K562 (cell line): ENCODE data around the gene LYRM1. TPM values are rescaled to one million over a fixed set of nuclear protein-coding genes. Genes with fewer than 3 reads are reported as not detected.
A peak's percentile ranks its signal among the peaks of the same experiment; 100 is the strongest.

Experiments
- ATAC-seq: fragments of 200-7000 bp; cut with Tn5 transposase; 3 replicates; pipeline ENCODE4 v1.9.1; 2020; ENCODE audit warnings: moderate library complexity
- BruUV-seq: library from RNA; stranded (reverse); fragments of 400-500 nt; replicated peaks from 2 replicates; lab custom pipeline; 2021; lab: Mats Ljungman, UMichigan
- CTCF ChIA-PET: fragments of 300-600 bp; formaldehyde crosslinking; extraction: SDS; loops from one replicate; lab custom pipeline; 2021; ENCODE audit warnings: low intra/inter-chr PET ratio; lab: Yijun Ruan, JAX
- POLR2A ChIA-PET: fragments of 300-600, 350-650 bp; sonication (Branson Sonifier 250); formaldehyde crosslinking; extraction: SDS; loops from one replicate; lab custom pipeline; 2021; ENCODE audit warnings: antibody characterized with exemption, inconsistent platforms; lab: Yijun Ruan, JAX
- DNase-seq, 4 experiments: peaks; one replicate each; pipeline versions ENCODE4 v3.0.0 to v3.0.0-alpha.2; 2011 to 2018; ENCODE audit warnings: low spot score in 3 of 4, mixed read lengths in 3 of 4; ENCODE audit errors: extremely low read depth in 1 of 4
- FAIRE-seq: peaks from 2 replicates; lab custom pipeline; 2011; peaks lifted over from hg19 to GRCh38; lab: Jason Lieb, UNC
- H2AFZ ChIP-seq: 2 replicates; pipeline ENCODE4 v1.6.0; 2011; ENCODE audit warnings: low read depth, low read length, control low read depth, inconsistent platforms
- H3K27ac ChIP-seq: fragments of 200-600 bp; 3 replicates; pipeline ENCODE4 v1.8.0; 2011; ENCODE audit warnings: low read depth, mild to moderate bottlenecking, control low read depth, inconsistent platforms, low read length, moderate library complexity, mixed read lengths; ENCODE audit errors: extremely low read depth
- H3K27me3 ChIP-seq, 2 experiments: fragments of 300-600 bp in 1 of 2; 2 replicates in 1 of 2; 3 replicates in 1 of 2; pipeline versions ENCODE4 v1.6.0 to v1.8.0; 2011; ENCODE audit warnings: inconsistent platforms in 2 of 2, low read length in 2 of 2, mild to moderate bottlenecking in 1 of 2, mixed read lengths in 1 of 2, moderate library complexity in 1 of 2; ENCODE audit not compliant: control insufficient read depth in 2 of 2, insufficient read depth in 2 of 2
- H3K36me3 ChIP-seq: fragments of 300-600 bp; 3 replicates; pipeline ENCODE4 v1.8.0; 2011; ENCODE audit warnings: mild to moderate bottlenecking, low read length, inconsistent platforms; ENCODE audit not compliant: control insufficient read depth, insufficient read depth
- H3K4me1 ChIP-seq, 2 experiments: fragments of 200-600 bp in 1 of 2; replicated peaks in 1 of 2; 2 replicates in 1 of 2; 3 replicates in 1 of 2; pipeline versions ENCODE4 v1.5.1 to v1.8.0; 2011; ENCODE audit warnings: inconsistent platforms in 2 of 2, low read length in 2 of 2, mild to moderate bottlenecking in 1 of 2, mixed read lengths in 1 of 2, moderate library complexity in 1 of 2; ENCODE audit not compliant: control insufficient read depth in 2 of 2, insufficient read depth in 2 of 2
- H3K4me2 ChIP-seq: 2 replicates; pipeline ENCODE4 v1.6.1; 2011; ENCODE audit warnings: low read length, control low read depth, inconsistent platforms, mixed read lengths; ENCODE audit not compliant: insufficient read depth
- H3K4me3 ChIP-seq: fragments of 200-600 bp; sonication (generic), shearing (Covaris generic); 2 replicates; pipeline ENCODE4 v1.5.1; 2016; ENCODE audit warnings: control low read depth, inconsistent platforms
- H3K79me2 ChIP-seq: fragments of 200-600 bp; 3 replicates; pipeline ENCODE4 v1.8.0; 2011; ENCODE audit warnings: low read length, inconsistent platforms; ENCODE audit not compliant: control insufficient read depth, insufficient read depth
- H3K9ac ChIP-seq, 2 experiments: 2 replicates each; pipeline versions ENCODE4 v1.6.0 to v1.6.1; 2011; ENCODE audit warnings: low read depth in 2 of 2, low read length in 2 of 2, control low read depth in 1 of 2, inconsistent platforms in 1 of 2, mild to moderate bottlenecking in 1 of 2, mixed read lengths in 1 of 2; ENCODE audit not compliant: insufficient read depth in 1 of 2
- H3K9me1 ChIP-seq: one replicate; pipeline ENCODE4 v1.6.0; 2011; ENCODE audit warnings: inconsistent platforms, mild to moderate bottlenecking, low read length, moderate library complexity; ENCODE audit not compliant: control insufficient read depth, insufficient read depth
- H3K9me3 ChIP-seq: replicated peaks from 2 replicates; pipeline ENCODE4 v1.5.1; 2011; ENCODE audit warnings: low read depth, low read length, inconsistent platforms; ENCODE audit not compliant: control insufficient read depth, insufficient read depth
- H4K20me1 ChIP-seq: replicated peaks from 2 replicates; pipeline ENCODE4 v1.6.1; 2011; ENCODE audit warnings: low read length, inconsistent platforms, mixed read lengths; ENCODE audit not compliant: control insufficient read depth, insufficient read depth
- ATF3 ChIP-seq, 2 experiments: fragments of 450-650 bp in 1 of 2; sonication (generic) in 1 of 2; formaldehyde crosslinking in 1 of 2; IDR thresholded peaks in 1 of 2; conservative IDR thresholded peaks in 1 of 2; 2 replicates each; pipeline versions ENCODE4 v1.6.1 to v1.8.1; 2016 to 2023; ENCODE audit warnings: mild to moderate bottlenecking in 2 of 2, moderate library complexity in 2 of 2, inconsistent platforms in 1 of 2, missing genetic modification reagents in 1 of 2
- BCOR ChIP-seq: fragments of 450-650 bp; IDR thresholded peaks from 2 replicates; pipeline ENCODE4 v1.6.1; 2016
- BRF1 ChIP-seq: IDR thresholded peaks from 3 replicates; pipeline ENCODE4 v1.6.1; 2011; ENCODE audit warnings: borderline replicate concordance, mild to moderate bottlenecking; ENCODE audit not compliant: insufficient read length; ENCODE audit errors: extremely low read depth
- CBFA2T3 ChIP-seq: fragments of 450-650 bp; IDR thresholded peaks from 2 replicates; pipeline ENCODE4 v1.6.1; 2017
- CEBPB ChIP-seq: fragments of 450-650 bp; IDR thresholded peaks from 2 replicates; pipeline ENCODE4 v1.6.1; 2016; ENCODE audit warnings: missing genetic modification characterization, missing compliant biosample characterization
- DMBX1 ChIP-seq: fragments of 250-450 bp; sonication (Bioruptor Pico); IDR thresholded peaks from 2 replicates; pipeline ENCODE4 v1.8.0; 2022; ENCODE audit warnings: inconsistent platforms, mild to moderate bottlenecking, moderate library complexity, borderline replicate concordance
- HDGF ChIP-seq: fragments of 450-650 bp; IDR thresholded peaks from 2 replicates; pipeline ENCODE4 v1.6.1; 2016
- ILF3 ChIP-seq: fragments of 450-650 bp; IDR thresholded peaks from 2 replicates; pipeline ENCODE4 v1.6.1; 2018; ENCODE audit warnings: antibody characterized with exemption, mild to moderate bottlenecking, moderate library complexity, borderline replicate concordance
- MTF1 ChIP-seq: fragments of 250-450 bp; sonication (Bioruptor Pico); IDR thresholded peaks from 2 replicates; pipeline ENCODE4 v1.9.0; 2021; ENCODE audit warnings: moderate library complexity, mild to moderate bottlenecking, inconsistent platforms, borderline replicate concordance
- PCBP1 ChIP-seq: fragments of 200-400 bp; formaldehyde crosslinking; IDR thresholded peaks from 2 replicates; pipeline ENCODE4 v1.6.1; 2018; ENCODE audit warnings: mild to moderate bottlenecking, low read depth, low read length; ENCODE audit not compliant: poor library complexity, severe bottlenecking
- SIN3A ChIP-seq, 2 experiments: fragments of 150-350 bp in 1 of 2; IDR thresholded peaks; 2 replicates each; pipeline ENCODE4 v1.6.1; 2011 to 2016; ENCODE audit warnings: borderline replicate concordance in 2 of 2, low read depth in 2 of 2, low read length in 2 of 2, mild to moderate bottlenecking in 2 of 2, moderate library complexity in 2 of 2; ENCODE audit not compliant: control insufficient read depth in 1 of 2
- TFAP4 ChIP-seq: sonication (generic); formaldehyde crosslinking; IDR thresholded peaks from 2 replicates; pipeline ENCODE4 v1.8.0; 2022; ENCODE audit warnings: missing genetic modification reagents, mild to moderate bottlenecking, moderate library complexity, borderline replicate concordance
- U2AF1 ChIP-seq: fragments of 200-400 bp; formaldehyde crosslinking; optimal IDR thresholded peaks from 2 replicates; pipeline ENCODE3; 2017; ENCODE audit warnings: mild to moderate bottlenecking, low read depth, low read length, moderate library complexity
- ZBTB12 ChIP-seq: fragments of 250-450 bp; sonication (Bioruptor Pico); IDR thresholded peaks from 2 replicates; pipeline ENCODE4 v1.4.0; 2020
- ZBTB49 ChIP-seq: sonication (generic); formaldehyde crosslinking; IDR thresholded peaks from 2 replicates; pipeline ENCODE4 v1.8.0; 2022; ENCODE audit warnings: missing genetic modification reagents, mild to moderate bottlenecking, borderline replicate concordance
- ZNF24 ChIP-seq: fragments of 450-650 bp; IDR thresholded peaks from 2 replicates; pipeline ENCODE4 v1.6.1; 2016
- ZNF696 ChIP-seq: fragments of 250-450 bp; sonication (Bioruptor Pico); conservative IDR thresholded peaks from 2 replicates; pipeline ENCODE4 v1.4.0; 2020; ENCODE audit warnings: mild to moderate bottlenecking, moderate library complexity
- WGBS: fragments of 100-300 bp; shearing (Covaris generic); methylation state at CpG from one replicate; pipeline ENCODE4 v1.1.6; 2016; ENCODE audit warnings: low coverage, mixed read lengths; ENCODE audit not compliant: insufficient coverage; ENCODE audit errors: missing lambda C conversion rate; 5-methylcytosine and 5-hydroxymethylcytosine counted together
- in situ Hi-C: fragments of 300-500 bp; cut with MboI; formaldehyde crosslinking; loops from 4 replicates; pipeline ENCODE4 v1.15.0; 2018; ENCODE audit warnings: inconsistent platforms, mixed read lengths
- intact Hi-C: fragments of 100-400 bp; cut with micrococcal nuclease; formaldehyde crosslinking; loops from 2 replicates; pipeline ENCODE4 v1.14.2; 2022
- polyA plus RNA-seq, 8 experiments: library from polyadenylated mRNA; depleted of rRNA in 4 of 8; stranded (reverse) in 5 of 8; unstranded in 3 of 8; fragments of >200 nt; fragmentation: Nextera tagmentation in 2 of 8; fragmentation: Illumina TruSeq in 1 of 8; extraction: Ambion mirVana in 2 of 8; extraction: Trizol in 1 of 8; gene quantifications; 2 replicates each; pipeline versions ENCODE4 v1.2.1 to v1.2.3, GENCODE V29; 2011 to 2014; ENCODE audit warnings: inconsistent platforms in 1 of 8, missing spikeins in 1 of 8
- total RNA-seq, 7 experiments: library from RNA; depleted of rRNA in 6 of 7; stranded (reverse); fragments of >200 nt in 6 of 7; fragmentation: Illumina TruSeq in 2 of 7; extraction: Trizol in 2 of 7; gene quantifications; 2 replicates each; pipeline versions ENCODE4 v1.2.1 to v1.2.3, GENCODE V29; 2011 to 2021; ENCODE audit warnings: low replicate concordance in 1 of 7

Gene LYRM1
- total and polyA plus RNA-seq, 9 of the 15 experiments (the other 6 are each of a cell fraction or from before 2014, with no cell fraction given), result 17.5 to 44.1 (median 32.7) TPM

- peaks cover 8% of the 10 kb centered on the region; the same call in 1 of the 3 replicates for H3K79me2 ChIP-seq
- FAIRE-seq (no peak), DNase-seq (no peak), ATAC-seq (no peak)
- no peak overlapping the region for H2AFZ ChIP-seq
- ChIA-PET POLR2A (interaction anchor here (0.8 to 1.1 kb wide), 2 partner anchors 14 to 23 kb away, joined by 3 to 4 read pairs; no protein-coding TSS in a partner anchor), CTCF (no interaction called here)
- in situ Hi-C loops, result no loop called here
- H3K4me2 ChIP-seq, result no peak overlapping the region
- peaks cover 13% of the 10 kb centered on the region; the same call in 1 of the 2 replicates for H4K20me1 ChIP-seq
- no peaks in the 10 kb centered on the region for H3K27me3 ChIP-seq
- peak overlapping the region in 1 of 2 experiments; percentile 14; a peak in 1 of 4 replicates for H3K9ac ChIP-seq
- 7% methylated on average over 2 of the region's 2 CpGs for WGBS
- BruUV-seq, result no TSS peak
- H3K9me1 ChIP-seq, result peaks cover 4% of the 10 kb centered on the region
- intact Hi-C loops, result no loop called here
- H3K4me1 ChIP-seq, result peaks cover 14 to 34% of the 10 kb centered on the region in 2 experiments
- no peaks in the 10 kb centered on the region for H3K36me3 ChIP-seq
- no peak overlapping the region for H3K27ac ChIP-seq
- H3K9me3 ChIP-seq, result no peaks in the 10 kb centered on the region
- no peak overlapping the region for H3K4me3 ChIP-seq
- TF ChIP-seq ILF3 (no peak), TFAP4 (peak; percentile 33; the same call in 1 of the 2 replicates), SIN3A (IDR thresholded peaks at IDR 0.05; ENCODE audit: borderline replicate concordance in 2 of 2, control insufficient read depth in 1 of 2, low read depth in 2 of 2, low read length in 2 of 2) (no peak), HDGF (no peak), MTF1 (CRISPR knock-in tag) (no peak), ATF3 (IDR thresholded peaks at IDR 0.05) (no peak), ATF3 (CRISPR knock-in tag; conservative IDR thresholded peaks at IDR 0.05) (no peak), BCOR (peak; percentile 50; the same call in 1 of the 2 replicates), ZNF696 (no peak), DMBX1 (CRISPR knock-in tag) (no peak), ZBTB49 (CRISPR knock-in tag) (no peak), ZNF24 (no peak), PCBP1 (no peak), CBFA2T3 (no peak), ZBTB12 (CRISPR knock-in tag) (no peak), CEBPB (no peak), U2AF1 (no peak), BRF1 (no peak)
These were observed 33.0 kb upstream of the LYRM1 start for GRCh38 chr16:20867585-20867984.
